HG03571 (cell line): ENCODE data around the gene VENTX.

Experiments
- ATAC-seq: cut with Tn5 transposase; IDR thresholded peaks from one replicate; pipeline ENCODE4 v1.9.1; 2021; ENCODE audit not compliant: unreplicated experiment

Gene VENTX

GRCh38 chr10:133270773-133271297 lies 33.2 kb downstream of the VENTX start:
- ATAC-seq: no peak

GRCh38 chr10:133271521-133272300 lies 34.1 kb downstream of the VENTX start:
- no peak for ATAC-seq

DNA sequence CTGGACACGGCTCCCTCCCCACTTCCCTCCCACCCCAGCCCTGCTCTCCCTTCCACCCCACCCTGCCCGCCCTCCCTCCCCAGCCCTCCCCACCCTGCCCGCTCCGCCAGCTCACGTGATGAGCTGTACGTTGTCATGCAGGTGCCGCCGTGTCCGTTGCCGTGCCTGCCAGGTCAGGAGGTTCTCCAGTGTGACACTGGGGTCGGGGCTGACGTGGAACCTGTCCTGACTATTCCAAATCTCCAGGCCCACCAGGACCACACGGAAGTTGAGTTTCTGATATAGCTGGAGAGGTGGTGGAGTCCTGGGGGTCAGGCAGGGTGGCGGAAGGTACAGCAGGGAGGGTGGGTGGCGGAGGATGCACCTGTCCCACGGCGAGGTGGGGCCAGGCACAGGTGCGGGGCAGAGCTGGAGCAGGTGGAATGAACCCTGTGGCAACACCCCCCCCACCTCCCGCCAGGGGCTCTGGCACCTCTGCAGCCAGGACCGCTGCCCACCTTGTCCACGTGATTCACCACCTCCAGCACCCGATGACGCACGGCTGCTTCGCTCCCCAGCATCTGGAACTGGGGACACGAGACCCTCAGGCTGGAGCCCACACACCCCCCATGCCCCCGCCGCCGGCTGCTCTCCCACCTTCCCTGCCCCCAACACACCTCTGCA lies 34.8 kb downstream of the VENTX start:
- no peak for ATAC-seq

GRCh38 chr10:133272964-133273420 lies 35.3 kb downstream of the VENTX start:
- no peak for ATAC-seq

- ATAC-seq: no peak
These were observed 36.0 kb downstream of the VENTX start for GRCh38 chr10:133273534-133274143.

DNA sequence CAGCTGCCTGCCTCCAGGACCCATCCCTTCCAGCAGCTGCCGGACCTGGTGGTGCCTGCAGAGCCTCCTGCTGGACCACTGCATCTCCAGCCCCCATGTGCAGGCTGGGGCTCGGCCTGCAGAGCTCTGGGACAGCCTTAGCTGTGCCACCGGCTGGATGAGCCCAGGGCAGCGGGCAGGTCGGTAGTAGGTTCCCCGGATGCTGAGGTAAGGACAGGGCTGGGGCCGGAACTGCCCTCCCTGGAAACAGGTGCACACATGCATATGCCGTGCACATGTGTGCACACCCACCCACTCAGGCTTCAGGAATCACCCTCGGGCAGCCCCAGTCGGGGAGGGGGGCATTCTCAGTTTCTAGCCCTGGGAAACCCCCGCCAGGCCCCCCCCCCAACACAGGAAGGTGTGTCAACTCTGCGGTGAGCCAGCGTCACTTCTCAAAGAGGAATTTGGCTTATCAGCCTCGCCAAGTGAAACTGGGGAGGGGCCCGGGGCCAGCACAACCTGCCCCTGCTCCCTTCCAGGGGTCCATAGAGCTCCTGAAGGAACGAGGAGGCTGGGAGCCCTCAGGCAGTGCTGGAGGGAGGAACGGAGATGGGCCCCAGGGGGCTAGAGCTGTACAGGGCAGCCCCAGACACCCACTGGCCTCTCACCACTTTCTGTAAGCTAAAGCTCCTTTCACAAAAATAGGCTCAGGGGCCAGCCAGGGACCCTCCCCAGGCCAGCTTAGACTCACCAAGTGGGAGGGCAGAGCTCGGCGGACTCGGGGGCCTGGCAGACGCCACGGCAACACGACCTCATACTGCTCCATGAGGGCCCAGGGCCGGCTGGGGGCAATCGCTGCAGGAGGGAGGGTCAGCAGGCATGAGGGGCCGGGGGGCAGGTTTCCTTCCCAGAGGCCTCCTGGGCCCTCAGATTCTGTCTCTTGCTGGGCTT lies 37.4 kb downstream of the VENTX start:
- peak; percentile 44 for ATAC-seq

GRCh38 chr10:133275684-133276092 lies 38.0 kb downstream of the VENTX start:
- ATAC-seq: peak; percentile 29

DNA sequence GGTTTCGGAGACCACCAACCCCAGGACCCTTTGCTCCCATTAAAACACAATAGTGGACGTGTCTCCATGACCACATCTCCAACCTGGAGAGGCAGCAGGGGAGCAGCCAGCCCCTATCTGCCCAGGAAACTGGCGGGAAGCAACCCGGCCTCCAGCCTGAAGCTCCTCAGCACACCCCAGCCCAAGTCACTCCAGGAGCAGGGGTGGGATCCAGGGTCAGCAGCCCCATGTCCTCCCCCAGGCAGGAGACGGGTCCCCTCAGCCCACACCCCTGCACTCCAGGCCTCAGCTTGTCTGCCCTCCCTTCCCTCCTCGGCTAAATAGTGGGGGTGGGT lies 38.4 kb downstream of the VENTX start:
- ATAC-seq: no peak

GRCh38 chr10:133276435-133277201 lies 39.0 kb downstream of the VENTX start, which contains the start of gene ADAM8:
Gene ADAM8 (minus strand): TSS chr10:133276868. CDS start chr10:133276817, 51 bp downstream.
- peak; percentile 39 for ATAC-seq

DNA sequence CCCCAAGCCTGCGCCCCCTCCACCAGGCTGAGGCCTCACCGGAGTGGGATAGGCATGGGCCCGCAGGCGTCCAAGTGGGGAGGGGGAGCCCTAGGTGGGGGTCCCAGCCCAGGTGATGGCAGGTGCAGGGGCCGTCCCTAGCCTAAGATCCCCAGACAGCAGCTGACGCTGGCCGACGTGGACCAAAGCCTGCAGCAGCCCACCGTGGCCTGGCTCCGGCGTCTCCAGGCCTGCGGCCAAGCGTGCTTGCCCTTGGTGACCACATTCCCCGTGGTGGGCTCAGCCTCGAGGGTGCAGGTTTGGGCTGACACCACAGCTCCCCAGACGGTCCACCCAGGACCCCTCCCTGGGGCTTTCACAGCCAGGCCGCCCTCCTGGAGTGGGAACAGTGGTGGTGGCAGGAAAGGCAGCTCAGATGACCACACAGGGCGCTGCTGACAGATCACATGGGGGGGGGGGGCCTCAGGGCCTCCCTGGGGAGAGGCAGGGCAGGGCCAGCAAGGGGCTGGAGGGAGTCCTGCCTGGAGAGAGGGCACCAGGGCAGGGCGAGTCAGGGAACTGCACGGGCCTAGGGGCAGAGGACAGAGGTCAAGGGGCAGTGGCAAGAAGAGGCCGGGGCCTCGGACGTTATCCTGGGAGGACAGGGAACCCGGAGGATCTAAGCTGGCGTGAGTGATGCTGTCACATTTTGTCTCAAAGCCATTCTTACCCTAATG lies 39.8 kb downstream of the VENTX start:
- ATAC-seq: no peak

GRCh38 chr10:133277993-133278576 lies 40.4 kb downstream of the VENTX start:
- no peak for ATAC-seq

GRCh38 chr10:133278577-133279265 lies 41.1 kb downstream of the VENTX start:
- peak; percentile 50 for ATAC-seq

GRCh38 chr10:133279326-133280226 lies 41.9 kb downstream of the VENTX start:
- no peak for ATAC-seq

- ATAC-seq: no peak
These were observed 42.9 kb downstream of the VENTX start for GRCh38 chr10:133280391-133281059.

- no peak for ATAC-seq
These were observed 43.4 kb downstream of the VENTX start for GRCh38 chr10:133281084-133281483.

DNA sequence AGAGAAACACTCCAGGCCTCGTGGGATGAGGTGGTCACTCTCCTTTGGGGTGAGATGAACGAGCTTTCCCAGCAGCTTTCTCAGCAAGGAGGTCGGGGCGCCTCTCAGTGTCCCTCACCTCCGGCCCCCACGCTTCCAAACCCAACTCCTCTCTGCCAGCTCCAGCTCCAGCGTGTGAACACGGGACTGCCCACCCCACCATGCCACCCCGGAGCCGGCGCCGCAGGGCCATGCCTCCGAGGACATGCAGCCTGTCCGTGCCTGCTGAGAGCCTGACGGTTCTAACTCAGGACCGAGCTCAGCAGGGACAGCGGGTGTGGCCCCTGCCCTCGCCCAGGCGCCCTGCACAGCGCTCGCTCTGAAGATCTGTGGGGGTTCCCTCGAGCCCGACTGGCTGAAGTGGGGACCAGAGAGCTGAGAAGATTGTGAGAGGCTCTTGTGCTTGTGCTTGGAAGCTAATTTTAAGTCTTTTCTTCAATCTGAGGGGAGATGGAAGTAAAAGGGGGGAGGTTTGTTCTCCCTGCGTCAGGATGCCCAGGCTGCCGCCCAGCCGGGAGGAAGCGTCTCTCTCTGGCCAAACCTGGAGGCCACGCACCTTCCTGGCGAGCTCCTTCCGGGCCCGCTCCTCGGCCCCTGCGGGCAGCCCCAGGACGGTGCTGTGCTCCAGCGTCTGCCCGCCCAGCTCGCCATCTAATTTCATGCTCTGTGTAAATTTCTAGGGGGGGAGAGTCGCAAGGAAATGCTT lies 44.1 kb downstream of the VENTX start:
- no peak for ATAC-seq
